ENCODE data around the gene NXF1. TPM values are rescaled to one million over a fixed set of nuclear protein-coding genes. Genes with fewer than 3 reads are reported as not detected.

Gene NXF1
- total RNA-seq: 37.9 TPM

GRCh38 chr11:62805076-62805892 lies at the start of gene NXF1:
TSS of gene NXF1 (minus strand) at chr11:62805440. CDS start at chr11:62805356, 84 bp downstream.

GRCh38 chr11:62839050-62839945 lies 34.1 kb upstream of the NXF1 start, which contains the start of gene WDR74:
TSS of gene WDR74 (minus strand) at chr11:62839590. CDS start at chr11:62839570, 20 bp downstream.

GRCh38 chr11:62832336-62833234 lies 27.3 kb upstream of the NXF1 start, which contains the start of gene TEX54:
TSS of gene TEX54 (minus strand) at chr11:62832841.

GRCh38 chr11:62831520-62832335 lies 26.5 kb upstream of the NXF1 start, which contains the start of gene STX5:
TSS of gene STX5 (minus strand) at chr11:62832051. CDS start at chr11:62831243, 808 bp downstream.

GRCh38 chr11:62791501-62792201 lies 13.6 kb downstream of the NXF1 start, which contains the start of gene TMEM223:
TSS of gene TMEM223 (minus strand) at chr11:62792006. CDS start at chr11:62791994, 12 bp downstream.

GRCh38 chr11:62787005-62787759 lies 18.1 kb downstream of the NXF1 start, which contains the start of gene TMEM179B:
TSS of gene TMEM179B (plus strand) at chr11:62787402. CDS start at chr11:62787432, 30 bp downstream.

GRCh38 chr11:62771144-62772021 lies 33.9 kb downstream of the NXF1 start, which contains the start of gene TAF6L:
TSS of gene TAF6L (plus strand) at chr11:62771396. CDS start at chr11:62775784, 4,388 bp downstream.

GRCh38 chr11:62753736-62754603 lies 51.3 kb downstream of the NXF1 start, which contains the start of gene ZBTB3:
TSS of gene ZBTB3 (minus strand) at chr11:62754160. CDS start at chr11:62753664, 496 bp downstream.

Small RNA genes lying within 50 kb of the gene (small RNA-seq; reads per million reads assigned to genes)
- gene MIR6514 (ENCODE audit: low replicate concordance) (0.09 reads per million), gene RF00099 (ENCODE audit: low replicate concordance) (not detected), gene RNU6-118P (ENCODE audit: low replicate concordance) (not detected), gene SNORD22 (ENCODE audit: low replicate concordance) (not detected), gene SNORD26 (ENCODE audit: low replicate concordance) (not detected), gene SNORD27 (ENCODE audit: low replicate concordance) (not detected), gene SNORD28 (ENCODE audit: low replicate concordance) (not detected), gene SNORD30 (ENCODE audit: low replicate concordance) (379 reads per million, percentile 98 among the genes with 10 or more reads in this experiment)

Other genes starting within 250 kb of the NXF1 start
- 1,423 TPM for gene EEF1G, start 231.5 kb downstream of the NXF1 start, total RNA-seq
- 12.9 TPM for gene TUT1, start 213.9 kb downstream of the NXF1 start, total RNA-seq
- gene MTA2, start 203.6 kb downstream of the NXF1 start, total RNA-seq: 79.0 TPM
- gene EML3, start 192.7 kb downstream of the NXF1 start, total RNA-seq: 26.9 TPM
- gene ROM1, start 192.2 kb downstream of the NXF1 start, total RNA-seq: 1.6 TPM
- gene B3GAT3, start 183.5 kb downstream of the NXF1 start, total RNA-seq: 28.3 TPM
- 253 TPM for gene GANAB, start 158.8 kb downstream of the NXF1 start, total RNA-seq
- gene INTS5, start 152.1 kb downstream of the NXF1 start, total RNA-seq: 23.0 TPM
- gene C11orf98, start 140.2 kb downstream of the NXF1 start, total RNA-seq: 20.1 TPM
- gene CSKMT, start 140.1 kb downstream of the NXF1 start, total RNA-seq: 8.9 TPM
- gene UQCC3, start 133.8 kb downstream of the NXF1 start, total RNA-seq: 10.2 TPM
- 4.0 TPM for gene LBHD1, start 133.2 kb downstream of the NXF1 start, total RNA-seq
- 89.0 TPM for gene UBXN1, start 126.4 kb downstream of the NXF1 start, total RNA-seq
- gene LRRN4CL, start 115.9 kb downstream of the NXF1 start, total RNA-seq: 5.4 TPM
- gene BSCL2, start 98.0 kb downstream of the NXF1 start, total RNA-seq: 79.3 TPM
- not detected for gene GNG3, start 97.8 kb downstream of the NXF1 start, total RNA-seq
- 39.5 TPM for gene HNRNPUL2, start 78.0 kb downstream of the NXF1 start, total RNA-seq
- gene TTC9C, start 77.0 kb downstream of the NXF1 start, total RNA-seq: 34.4 TPM
- gene ZBTB3, start 51.3 kb downstream of the NXF1 start, total RNA-seq: 14.8 TPM
- gene POLR2G, start 43.9 kb downstream of the NXF1 start, total RNA-seq: 87.4 TPM
- gene TAF6L, start 34.0 kb downstream of the NXF1 start, total RNA-seq: 36.1 TPM
- 43.4 TPM for gene TMEM179B, start 18.0 kb downstream of the NXF1 start, total RNA-seq
- 20.4 TPM for gene TMEM223, start 13.4 kb downstream of the NXF1 start, total RNA-seq
- gene STX5, start 26.6 kb upstream of the NXF1 start, total RNA-seq: 34.2 TPM
- gene TEX54, start 27.4 kb upstream of the NXF1 start, total RNA-seq: not detected
- 33.6 TPM for gene WDR74, start 34.1 kb upstream of the NXF1 start, total RNA-seq
- gene SLC3A2, start 75.5 kb upstream of the NXF1 start, total RNA-seq: 139 TPM
- gene CHRM1, start 115.9 kb upstream of the NXF1 start, total RNA-seq: not detected
- 9.7 TPM for gene SLC22A6, start 179.5 kb upstream of the NXF1 start, total RNA-seq
- gene SLC22A8, start 210.4 kb upstream of the NXF1 start, total RNA-seq: 10.3 TPM

All from metanephros (tissue), 2 donors.